ENCODE results near the gene FAM76B.

FAM76B gene

GRCh38 chr11:95732930-95733602, 56.5 kb downstream of the FAM76B start:
- Mint-ChIP-seq H3K4me3 (no peak overlapping the region), H3K27ac (no peak overlapping the region), H3K9me3 (no peaks in the 10 kb centered on the region), H3K36me3 (ENCODE audit: low read depth) (no peaks in the 10 kb centered on the region), H3K4me1 (ENCODE audit: low read depth) (peaks cover 11% of the 10 kb centered on the region), H3K27me3 (ENCODE audit: low read depth) (peaks cover 6% of the 10 kb centered on the region)
- no peak for DNase-seq (ENCODE audit: low spot score)

- Mint-ChIP-seq H3K27ac (no peak overlapping the region), H3K9me3 (no peaks in the 10 kb centered on the region), H3K4me1 (ENCODE audit: low read depth) (peaks cover 8% of the 10 kb centered on the region), H3K4me3 (no peak overlapping the region), H3K27me3 (ENCODE audit: low read depth) (peaks cover 8% of the 10 kb centered on the region), H3K36me3 (ENCODE audit: low read depth) (no peaks in the 10 kb centered on the region)
- no peak for DNase-seq (ENCODE audit: low spot score)
These were observed 60.1 kb downstream of the FAM76B start for GRCh38 chr11:95729462-95729861.

GRCh38 chr11:95728790-95729189, 60.8 kb downstream of the FAM76B start:
- Mint-ChIP-seq H3K27ac (no peak overlapping the region), H3K4me3 (no peak overlapping the region), H3K4me1 (ENCODE audit: low read depth) (peaks cover 2% of the 10 kb centered on the region), H3K27me3 (ENCODE audit: low read depth) (peaks cover 8% of the 10 kb centered on the region), H3K9me3 (no peaks in the 10 kb centered on the region), H3K36me3 (ENCODE audit: low read depth) (no peaks in the 10 kb centered on the region)
- no peak for DNase-seq (ENCODE audit: low spot score)

DNA sequence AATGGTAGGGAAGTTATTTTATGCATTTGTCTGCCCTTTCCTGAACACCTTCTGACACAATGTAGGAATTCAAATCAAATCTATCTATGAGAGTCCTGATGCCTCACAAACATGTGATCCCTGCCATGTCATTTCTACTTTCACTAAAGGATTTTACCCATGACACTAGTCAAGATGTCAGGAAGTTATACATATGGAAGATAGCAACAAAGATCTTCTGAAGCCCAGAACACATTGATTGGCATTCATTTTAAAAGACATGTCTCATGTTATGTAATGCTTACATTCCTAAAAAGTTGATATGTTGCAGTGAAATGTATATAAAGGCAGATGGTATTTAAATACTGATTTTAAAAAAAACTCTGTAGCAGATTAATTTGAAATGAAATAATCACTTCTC, 61.5 kb downstream of the FAM76B start:
- H3K9me3 Mint-ChIP-seq = no peaks in the 10 kb centered on the region
- DNase-seq (ENCODE audit: low spot score) = no peak
- no peak overlapping the region for H3K4me3 Mint-ChIP-seq
- H3K27ac Mint-ChIP-seq = no peak overlapping the region
- peaks cover 8% of the 10 kb centered on the region for H3K27me3 Mint-ChIP-seq (ENCODE audit: low read depth)
- H3K4me1 Mint-ChIP-seq (ENCODE audit: low read depth) = no peaks in the 10 kb centered on the region
- no peaks in the 10 kb centered on the region for H3K36me3 Mint-ChIP-seq (ENCODE audit: low read depth)

DNA sequence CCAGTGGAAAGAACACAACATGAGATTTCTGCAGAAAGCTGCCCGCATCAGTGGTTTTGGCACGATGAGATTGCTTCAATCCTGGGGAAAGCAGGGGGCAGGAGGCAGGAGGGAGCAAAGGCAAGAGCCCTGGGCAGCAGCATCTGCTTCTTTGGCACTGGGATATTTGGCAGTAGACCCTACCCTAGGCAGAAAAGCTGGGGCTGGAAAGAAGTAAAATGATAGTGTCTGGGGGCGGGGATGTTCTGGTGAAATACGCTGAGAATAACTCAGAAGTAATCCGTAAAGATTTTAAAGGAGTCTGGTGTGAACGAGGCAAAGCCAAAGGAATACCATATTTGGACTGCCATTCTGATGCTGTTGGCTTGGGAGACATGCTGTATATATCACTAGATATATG, 62.0 kb downstream of the FAM76B start:
- H3K27ac Mint-ChIP-seq = no peak overlapping the region
- no peak overlapping the region for H3K4me3 Mint-ChIP-seq
- no peaks in the 10 kb centered on the region for H3K4me1 Mint-ChIP-seq (ENCODE audit: low read depth)
- DNase-seq (ENCODE audit: low spot score) = no peak
- H3K27me3 Mint-ChIP-seq (ENCODE audit: low read depth) = peaks cover 8% of the 10 kb centered on the region
- no peaks in the 10 kb centered on the region for H3K9me3 Mint-ChIP-seq
- H3K36me3 Mint-ChIP-seq (ENCODE audit: low read depth) = no peaks in the 10 kb centered on the region

DNA sequence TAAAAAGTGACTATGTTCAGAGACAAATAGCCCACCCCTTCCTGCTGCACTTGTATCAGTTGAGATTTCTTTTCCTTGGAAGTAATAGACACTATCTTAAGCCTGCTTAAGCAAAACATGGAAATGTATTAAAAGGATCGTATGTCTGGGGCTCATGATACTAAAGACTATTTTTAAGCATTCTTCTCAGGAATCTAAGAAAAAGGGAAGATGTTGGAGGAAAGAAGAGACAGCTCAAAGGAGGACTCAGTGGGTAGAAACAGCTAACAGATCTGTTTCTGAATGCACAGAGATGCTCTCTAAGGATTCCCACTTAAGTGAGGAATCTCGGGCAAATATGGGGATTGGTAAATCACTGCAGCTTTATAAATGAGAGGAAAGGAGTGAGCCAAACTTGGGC, 62.5 kb downstream of the FAM76B start:
- peaks cover 8% of the 10 kb centered on the region for H3K27me3 Mint-ChIP-seq (ENCODE audit: low read depth)
- DNase-seq (ENCODE audit: low spot score) = no peak
- H3K27ac Mint-ChIP-seq = no peak overlapping the region
- H3K4me1 Mint-ChIP-seq (ENCODE audit: low read depth) = no peaks in the 10 kb centered on the region
- H3K9me3 Mint-ChIP-seq = no peaks in the 10 kb centered on the region
- H3K36me3 Mint-ChIP-seq (ENCODE audit: low read depth) = no peaks in the 10 kb centered on the region
- H3K4me3 Mint-ChIP-seq = no peak overlapping the region

DNA sequence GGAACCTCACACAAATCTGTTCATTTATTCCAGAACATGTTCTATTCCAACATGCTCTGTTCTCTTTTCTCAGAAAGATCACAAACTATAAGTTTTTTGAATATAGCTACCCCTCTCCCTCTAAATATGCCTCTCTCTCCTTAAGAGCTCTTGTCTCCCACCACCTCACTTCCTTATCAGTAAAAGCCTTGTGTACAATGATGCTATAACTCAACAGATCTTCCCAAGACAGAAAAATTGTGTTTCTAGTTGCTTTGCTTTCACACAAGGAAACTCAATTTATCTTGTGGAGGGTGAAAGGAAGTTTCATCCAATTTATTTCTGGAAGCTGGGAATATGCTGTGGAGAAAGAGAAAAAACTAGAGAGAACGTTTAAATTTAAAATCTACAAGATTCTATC, 64.4 kb downstream of the FAM76B start:
- Mint-ChIP-seq H3K36me3 (ENCODE audit: low read depth) (no peaks in the 10 kb centered on the region), H3K9me3 (no peaks in the 10 kb centered on the region)

DNA sequence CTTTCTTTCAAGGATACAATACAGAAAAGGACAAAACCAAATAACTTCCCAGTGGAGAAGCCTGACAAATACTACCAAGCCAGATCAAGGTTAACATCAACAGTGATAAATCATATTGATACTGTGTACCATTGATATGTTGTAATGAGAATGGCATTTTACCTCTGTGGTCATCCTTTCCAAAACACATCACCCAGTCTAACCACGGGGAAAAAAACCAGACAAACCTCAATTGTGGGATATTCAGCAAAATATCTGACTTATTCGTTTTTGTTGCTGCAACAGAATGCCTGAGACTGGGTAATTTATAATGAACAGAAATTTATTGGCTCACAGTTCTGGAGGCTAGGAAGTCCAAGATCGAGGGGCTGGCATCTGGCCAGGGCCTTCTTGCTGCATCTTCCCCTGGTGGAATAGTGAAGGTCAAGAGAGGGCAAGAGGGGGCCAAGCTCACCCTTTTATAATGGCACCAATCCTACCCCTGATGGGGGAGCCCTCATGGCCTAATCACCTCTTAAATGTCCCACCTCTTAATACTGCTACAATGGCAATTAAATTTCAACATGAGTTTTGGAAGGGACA, 66.1 kb downstream of the FAM76B start:
- Mint-ChIP-seq H3K9me3 (no peaks in the 10 kb centered on the region), H3K4me1 (ENCODE audit: low read depth) (peaks cover 8% of the 10 kb centered on the region)
- no peak for DNase-seq (ENCODE audit: low spot score)

More for the DNA sequence above, 64.4 kb downstream of the FAM76B start:
- Mint-ChIP-seq H3K27me3 (ENCODE audit: low read depth) (peaks cover 6% of the 10 kb centered on the region), H3K4me1 (ENCODE audit: low read depth) (peaks cover 6% of the 10 kb centered on the region), H3K4me3 (no peak overlapping the region), H3K27ac (no peak overlapping the region)
- no peak for DNase-seq (ENCODE audit: low spot score)

DNA sequence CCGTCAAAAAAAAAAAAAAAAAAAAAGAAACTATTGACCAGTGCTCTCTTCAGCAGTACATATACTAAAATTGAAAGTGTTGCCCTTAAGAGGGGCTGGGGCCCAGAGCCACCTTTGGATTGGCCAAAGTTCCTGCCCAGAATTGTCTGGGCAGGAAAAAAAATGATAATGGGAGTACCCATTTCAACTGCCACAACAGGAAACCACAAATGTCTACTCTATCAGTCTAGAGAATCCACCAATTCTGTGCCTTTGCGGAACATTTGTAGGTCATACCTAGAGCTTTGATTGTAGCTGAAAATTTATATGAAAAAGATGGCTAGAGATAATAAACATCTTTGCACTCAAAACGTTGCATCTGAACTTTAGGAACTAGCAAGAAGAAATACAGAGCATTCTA, 69.4 kb downstream of the FAM76B start:
- no peak overlapping the region for H3K4me3 Mint-ChIP-seq
- no peak overlapping the region for H3K27ac Mint-ChIP-seq
- no peaks in the 10 kb centered on the region for H3K36me3 Mint-ChIP-seq (ENCODE audit: low read depth)
- H3K27me3 Mint-ChIP-seq (ENCODE audit: low read depth) = no peaks in the 10 kb centered on the region
- H3K4me1 Mint-ChIP-seq (ENCODE audit: low read depth) = peaks cover 20% of the 10 kb centered on the region
- no peak for DNase-seq (ENCODE audit: low spot score)
- no peaks in the 10 kb centered on the region for H3K9me3 Mint-ChIP-seq

More for the DNA sequence above, 66.1 kb downstream of the FAM76B start:
- H3K36me3 Mint-ChIP-seq (ENCODE audit: low read depth) = no peaks in the 10 kb centered on the region
- H3K27me3 Mint-ChIP-seq (ENCODE audit: low read depth) = peaks cover 2% of the 10 kb centered on the region
- H3K4me3 Mint-ChIP-seq = no peak overlapping the region
- no peak overlapping the region for H3K27ac Mint-ChIP-seq

Measured in T-helper 2 cell treated with Interferon-gamma antibody and Interleukin-4, amounts not matched to agents 5 μg/mL and 100 μg/mL, for 36 hours (primary cell).